Middle frontal gyrus (tissue), 1 donor: ENCODE data around the gene NR3C1.

Experiments used
- DNase-seq: peaks from one replicate; pipeline ENCODE4 v3.0.0-alpha.2; 2015; ENCODE audit warnings: low spot score; ENCODE audit errors: extremely low spot score

Gene NR3C1

GRCh38 chr5:143362664-143363227, 40.7 kb downstream of the NR3C1 start:
- no peak for DNase-seq

- DNase-seq, result no peak
These were observed 42.0 kb downstream of the NR3C1 start for GRCh38 chr5:143361438-143361837.

- DNase-seq, result no peak
These were observed 42.7 kb downstream of the NR3C1 start for GRCh38 chr5:143360755-143361154.

GRCh38 chr5:143359869-143360268, 43.6 kb downstream of the NR3C1 start:
- DNase-seq, result no peak

GRCh38 chr5:143356855-143357583, 46.5 kb downstream of the NR3C1 start:
- no peak for DNase-seq

- DNase-seq, result no peak
These were observed 47.8 kb downstream of the NR3C1 start for GRCh38 chr5:143355710-143356109.

GRCh38 chr5:143354025-143354424, 49.5 kb downstream of the NR3C1 start:
- no peak for DNase-seq

- DNase-seq, result no peak
These were observed 50.8 kb downstream of the NR3C1 start for GRCh38 chr5:143352691-143353090.

- DNase-seq, result no peak
These were observed 52.5 kb downstream of the NR3C1 start for GRCh38 chr5:143350751-143351602.

GRCh38 chr5:143350341-143350740, 53.1 kb downstream of the NR3C1 start:
- no peak for DNase-seq

- no peak for DNase-seq
These were observed 54.3 kb downstream of the NR3C1 start for GRCh38 chr5:143349177-143349576.

GRCh38 chr5:143347698-143348344, 55.7 kb downstream of the NR3C1 start:
- no peak for DNase-seq

- DNase-seq, result no peak
These were observed 56.4 kb downstream of the NR3C1 start for GRCh38 chr5:143347046-143347445.

GRCh38 chr5:143345671-143346440, 57.6 kb downstream of the NR3C1 start:
- no peak for DNase-seq

GRCh38 chr5:143343042-143343441, 60.4 kb downstream of the NR3C1 start:
- DNase-seq, result no peak

GRCh38 chr5:143342607-143343006, 60.9 kb downstream of the NR3C1 start:
- DNase-seq, result no peak

GRCh38 chr5:143341807-143342570, 61.5 kb downstream of the NR3C1 start:
- DNase-seq, result no peak

- DNase-seq, result no peak
These were observed 62.4 kb downstream of the NR3C1 start for GRCh38 chr5:143340891-143341685.

GRCh38 chr5:143338658-143339366, 64.7 kb downstream of the NR3C1 start:
- DNase-seq, result no peak
